HG02610 (cell line): ENCODE results near the gene SPOUT1.

Experiments
- ATAC-seq: cut with Tn5 transposase; IDR thresholded peaks from one replicate; pipeline ENCODE4 v1.9.1; 2021; ENCODE audit warnings: mild to moderate bottlenecking, moderate library complexity; ENCODE audit not compliant: unreplicated experiment

Gene SPOUT1

GRCh38 chr9:128838338-128838737 is 8.7 kb upstream of the SPOUT1 start:
- no peak for ATAC-seq

GRCh38 chr9:128836509-128837145 is 7.0 kb upstream of the SPOUT1 start:
- no peak for ATAC-seq

GRCh38 chr9:128835246-128836210 is 5.9 kb upstream of the SPOUT1 start:
- no peak for ATAC-seq

GRCh38 chr9:128833696-128834095 is 4.1 kb upstream of the SPOUT1 start:
- no peak for ATAC-seq

- no peak for ATAC-seq
These were observed 708 bp downstream of the SPOUT1 start for GRCh38 chr9:128828719-128829452.

- no peak for ATAC-seq
These were observed 1.3 kb downstream of the SPOUT1 start for GRCh38 chr9:128828267-128828666.

GRCh38 chr9:128825923-128826700 is 3.5 kb downstream of the SPOUT1 start:
- no peak for ATAC-seq

GRCh38 chr9:128824911-128825310 is 4.7 kb downstream of the SPOUT1 start:
- ATAC-seq = no peak

- no peak for ATAC-seq
These were observed 5.6 kb downstream of the SPOUT1 start for GRCh38 chr9:128823903-128824406.

GRCh38 chr9:128823362-128823902 is 6.2 kb downstream of the SPOUT1 start:
- ATAC-seq = no peak

GRCh38 chr9:128822407-128823042 is 7.1 kb downstream of the SPOUT1 start:
- ATAC-seq = no peak

GRCh38 chr9:128821584-128822406 is 7.8 kb downstream of the SPOUT1 start:
- ATAC-seq = no peak

- ATAC-seq = no peak
These were observed 8.7 kb downstream of the SPOUT1 start for GRCh38 chr9:128820665-128821583.

GRCh38 chr9:128819716-128820664 is 9.6 kb downstream of the SPOUT1 start:
- ATAC-seq = no peak

- ATAC-seq = peak; percentile 17
These were observed 10.5 kb downstream of the SPOUT1 start for GRCh38 chr9:128818839-128819715.
